ENCODE results near the gene BRAT1.

BRAT1 gene

DNA sequence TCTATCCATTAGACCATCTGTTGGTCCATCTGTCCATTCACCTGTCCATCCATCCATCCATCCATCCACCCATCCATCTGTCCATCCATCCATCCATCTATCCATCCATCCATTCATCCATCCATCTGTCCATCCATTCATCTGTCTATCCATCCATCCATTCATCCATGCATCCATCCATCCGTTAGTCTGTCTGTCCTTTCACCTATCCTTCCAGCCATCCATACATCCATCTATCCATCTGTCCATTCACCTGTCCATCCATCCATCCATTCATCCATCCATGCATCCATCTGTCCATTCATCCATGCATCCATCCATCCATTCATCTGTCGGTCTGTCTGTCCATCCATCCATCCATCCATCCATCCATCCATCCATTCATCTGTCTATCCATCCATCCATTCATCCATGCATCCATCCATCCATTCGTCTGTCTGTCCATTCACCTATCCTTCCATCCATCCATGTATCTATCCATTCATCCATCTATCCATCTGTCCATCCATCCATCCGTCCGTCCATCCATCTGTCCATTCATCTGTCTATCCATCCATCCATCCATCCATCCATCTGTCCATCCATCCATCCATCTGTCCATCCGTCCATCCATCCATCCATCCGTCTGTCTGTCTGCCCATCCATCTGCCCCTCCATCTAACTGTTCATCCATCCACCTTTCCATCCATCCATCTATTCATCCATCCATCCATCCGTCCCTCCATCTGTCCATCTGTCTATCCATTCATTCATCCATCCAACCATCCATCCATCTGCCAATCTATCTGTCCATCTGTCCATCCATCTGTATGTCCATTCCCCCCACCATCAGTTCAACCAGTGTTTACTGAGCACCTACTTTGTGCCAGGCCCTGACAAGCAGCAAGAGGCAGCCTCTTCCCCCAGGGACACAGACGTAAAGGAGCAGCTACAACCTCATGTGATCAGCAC lies 40.6 kb downstream of the BRAT1 start:
- in situ Hi-C loops (cut with HindIII; ENCODE audit: low sequenced_read_pairs), result loop anchor here (5.0 kb wide), 1 partner anchor 108 kb away; no protein-coding TSS in a partner anchor

DNA sequence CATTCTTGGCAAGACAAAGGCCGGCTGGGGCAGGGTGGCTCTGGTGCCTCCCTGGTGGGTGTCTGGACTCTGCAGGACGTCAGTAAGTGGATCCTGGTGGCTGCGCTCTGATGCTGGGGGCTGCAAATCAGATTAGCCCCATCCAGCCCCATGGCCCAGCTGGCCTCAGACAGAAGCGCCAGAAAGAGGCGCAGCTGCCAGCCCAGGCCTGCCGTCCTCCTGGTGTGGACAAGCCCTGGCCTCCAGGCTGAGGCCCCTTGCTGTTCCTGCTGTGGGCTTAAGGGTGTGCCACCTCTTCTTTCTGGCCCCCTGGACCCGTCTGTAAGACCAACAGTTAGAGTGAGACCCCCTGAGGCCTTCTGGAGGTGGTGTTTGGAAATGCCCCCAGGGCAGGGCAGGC lies 41.6 kb downstream of the BRAT1 start:
- in situ Hi-C loops (cut with HindIII; ENCODE audit: low sequenced_read_pairs), result no loop called here

DNA sequence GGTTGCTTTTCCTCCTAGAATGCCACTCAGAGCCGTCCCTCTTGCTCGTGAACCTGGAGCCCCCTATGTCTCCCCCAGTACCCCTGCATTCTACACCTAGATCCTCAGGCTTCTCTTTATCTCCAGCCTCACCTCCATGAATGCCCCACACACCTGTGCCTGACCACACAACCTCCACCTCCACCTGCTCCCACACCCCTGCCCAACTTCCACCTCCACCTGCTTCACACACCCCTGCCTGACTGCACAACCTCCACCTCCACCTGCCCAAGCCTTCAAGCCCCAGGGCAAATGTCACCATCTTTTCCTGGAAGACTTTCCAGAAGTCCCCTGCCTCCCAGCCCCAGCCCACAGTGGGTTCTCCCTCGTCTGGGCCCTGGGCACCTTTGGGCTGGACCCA lies 42.6 kb downstream of the BRAT1 start:
- in situ Hi-C loops (cut with HindIII; ENCODE audit: low sequenced_read_pairs), result no loop called here

DNA sequence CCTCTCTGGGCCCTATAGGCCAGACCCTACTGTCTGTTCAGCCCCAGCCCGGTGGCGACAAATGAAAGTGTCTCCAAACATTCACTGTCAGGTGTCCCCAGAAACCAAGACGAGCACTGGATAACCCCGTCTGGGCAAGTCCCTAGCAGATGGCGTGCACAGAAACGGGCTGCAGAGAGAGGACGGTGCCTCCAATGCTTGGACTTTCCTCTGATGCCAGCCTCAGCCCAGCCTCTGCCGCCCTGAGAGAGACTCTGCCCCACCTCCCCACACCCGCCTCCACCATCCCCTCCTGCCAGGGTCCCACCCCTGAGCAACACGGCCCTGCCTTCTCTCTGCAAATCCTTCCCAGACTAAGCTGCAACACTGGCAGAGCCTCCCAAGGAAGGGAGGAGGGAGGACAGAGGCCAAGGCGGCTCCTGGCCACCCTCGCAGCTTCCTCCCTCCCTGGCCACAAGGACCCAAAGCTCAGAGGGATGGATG lies 43.1 kb downstream of the BRAT1 start:
- in situ Hi-C loops (cut with HindIII; ENCODE audit: low sequenced_read_pairs), result no loop called here

DNA sequence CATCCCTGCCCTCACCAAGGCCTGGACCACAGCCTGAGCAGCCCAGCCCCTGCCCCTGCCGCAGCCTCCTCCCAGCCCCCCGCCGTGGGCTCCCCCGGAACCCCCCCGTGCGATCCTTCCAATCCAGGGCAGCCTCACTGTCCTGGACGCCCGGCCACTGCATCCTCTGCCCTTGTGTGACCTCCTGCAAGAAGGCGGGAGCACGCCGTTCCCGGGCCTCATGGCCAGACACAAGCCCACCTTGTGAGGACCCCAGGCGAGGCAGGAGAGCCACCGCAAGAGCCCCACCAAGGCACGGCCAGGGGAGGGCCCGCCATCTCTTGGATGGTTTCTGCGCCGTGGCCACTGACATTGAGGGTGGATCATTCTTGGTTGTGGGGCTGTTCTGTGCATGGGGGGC lies 43.6 kb downstream of the BRAT1 start:
- in situ Hi-C loops (cut with HindIII; ENCODE audit: low sequenced_read_pairs), result no loop called here

DNA sequence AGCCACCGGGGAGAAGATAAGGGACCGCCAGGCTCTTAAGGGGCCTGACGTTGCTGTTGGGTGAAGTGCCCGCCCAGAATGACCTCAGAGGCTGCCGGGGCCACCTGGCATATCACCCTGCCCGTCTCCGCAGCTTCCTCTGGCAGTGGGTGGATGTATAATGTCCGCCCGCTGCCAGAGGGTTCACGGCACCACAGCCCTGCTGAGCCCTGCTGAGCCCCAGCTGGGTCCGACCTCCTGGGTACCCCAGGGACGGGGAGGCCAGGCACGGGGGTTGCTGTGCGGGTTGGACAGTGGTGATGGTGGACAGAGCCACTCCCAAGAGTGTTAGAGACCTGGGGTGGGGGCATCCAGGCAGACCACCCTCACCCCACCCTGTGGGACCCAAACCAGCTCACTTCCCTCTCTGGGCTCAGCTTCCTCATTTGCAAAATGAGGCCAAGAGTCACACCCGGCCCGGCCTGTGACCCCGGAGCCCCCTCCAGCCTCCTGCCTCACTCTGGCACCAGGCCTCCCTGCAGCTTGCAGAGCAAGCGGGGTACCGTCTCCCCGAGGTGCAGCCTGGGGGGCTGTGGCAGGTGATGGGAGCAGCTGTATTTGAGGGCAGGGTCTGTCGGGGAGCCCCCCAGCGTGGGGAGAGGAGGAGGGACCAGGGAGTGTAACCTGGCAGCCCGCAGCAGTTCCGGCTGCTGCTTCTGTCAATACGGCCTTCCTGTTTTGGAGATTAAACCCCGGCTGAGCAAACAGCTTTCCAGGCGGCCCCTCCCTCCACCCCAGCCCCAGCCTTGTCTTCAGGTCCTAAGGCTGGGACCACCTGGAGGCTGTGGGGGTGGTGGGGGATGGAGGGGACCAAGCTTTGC lies 44.2 kb downstream of the BRAT1 start:
- in situ Hi-C loops (cut with HindIII; ENCODE audit: low sequenced_read_pairs), result no loop called here

GRCh38 chr7:2510130-2510776 lies 45.1 kb downstream of the BRAT1 start:
- in situ Hi-C loops (cut with HindIII; ENCODE audit: low sequenced_read_pairs), result no loop called here

DNA sequence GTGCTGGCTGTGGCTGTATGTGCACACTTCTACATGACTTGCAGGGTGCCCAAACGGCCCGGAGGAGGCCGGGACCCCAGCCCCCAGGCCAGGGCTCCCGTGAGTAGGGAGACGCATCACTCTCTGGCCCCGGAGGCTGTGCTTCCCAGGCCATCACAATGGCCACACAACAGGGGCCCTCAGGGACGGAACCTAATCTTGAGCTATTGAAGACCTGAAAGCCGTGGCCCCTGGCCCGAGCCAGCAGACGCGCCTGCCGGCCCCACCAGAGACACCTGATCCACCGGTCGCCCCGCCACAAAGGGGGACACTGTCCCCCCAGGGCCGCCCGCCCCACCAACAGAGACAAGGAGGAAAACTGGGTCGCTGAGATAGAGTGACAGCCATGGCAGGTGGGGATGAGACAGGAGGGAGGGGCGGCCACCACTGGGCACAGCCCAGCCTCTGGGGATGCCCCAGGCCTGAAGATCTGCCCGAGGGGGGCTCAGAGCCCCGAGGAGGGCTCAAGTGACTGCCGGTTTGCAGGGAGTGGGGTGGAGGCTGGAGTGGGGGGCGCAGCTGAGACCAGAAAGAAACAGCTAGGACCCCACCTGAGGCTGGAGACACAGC lies 45.9 kb downstream of the BRAT1 start:
- in situ Hi-C loops (cut with HindIII; ENCODE audit: low sequenced_read_pairs), result no loop called here

DNA sequence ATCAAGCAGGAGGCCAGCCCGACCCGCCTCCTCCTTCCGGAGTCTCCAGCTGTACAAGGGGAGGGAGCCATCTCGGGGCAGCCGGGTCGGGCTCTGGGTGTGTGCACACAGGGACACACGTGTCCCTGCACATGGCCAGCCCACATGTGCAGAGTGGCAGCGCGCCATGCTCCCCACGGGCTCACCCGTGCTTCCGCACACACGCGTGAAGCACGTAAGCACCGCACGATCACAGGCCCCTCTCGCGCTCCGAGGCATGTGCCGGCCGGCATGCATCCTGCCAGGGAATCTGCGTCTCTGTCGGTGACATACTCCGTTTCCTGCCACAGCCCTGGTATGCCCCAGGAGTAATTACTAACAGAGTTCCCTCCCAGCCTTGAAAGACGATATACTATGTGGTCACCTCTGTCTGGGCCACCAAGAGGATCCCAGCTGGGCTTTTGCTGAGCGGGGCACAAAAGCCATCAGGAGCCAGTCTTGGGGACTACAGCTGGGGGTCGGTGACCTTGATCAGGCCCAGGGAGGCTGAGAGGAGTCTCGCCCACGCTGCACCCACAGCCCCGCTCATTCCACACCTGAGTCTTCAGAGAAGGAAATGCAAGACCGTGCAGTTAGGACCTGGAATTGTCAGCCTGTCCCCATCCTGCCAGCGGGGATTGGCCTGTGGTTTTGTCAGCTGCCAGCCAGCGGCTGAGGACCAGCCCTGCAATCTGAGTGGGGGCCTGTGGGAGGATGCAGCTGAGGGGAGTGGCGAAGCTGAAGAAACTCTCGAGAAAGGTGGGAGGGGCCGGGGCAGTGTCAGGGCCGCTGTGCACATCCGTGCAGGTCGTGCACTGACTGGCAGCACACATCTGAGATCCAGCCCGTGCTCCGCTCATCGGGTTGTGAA lies 46.8 kb downstream of the BRAT1 start:
- in situ Hi-C loops (cut with HindIII; ENCODE audit: low sequenced_read_pairs), result no loop called here

- in situ Hi-C loops (cut with HindIII; ENCODE audit: low sequenced_read_pairs), result no loop called here
Observed at GRCh38 chr7:2507917-2508306, 47.4 kb downstream of the BRAT1 start.

- in situ Hi-C loops (cut with HindIII; ENCODE audit: low sequenced_read_pairs), result no loop called here
Observed at GRCh38 chr7:2507208-2507916, 48.0 kb downstream of the BRAT1 start.

DNA sequence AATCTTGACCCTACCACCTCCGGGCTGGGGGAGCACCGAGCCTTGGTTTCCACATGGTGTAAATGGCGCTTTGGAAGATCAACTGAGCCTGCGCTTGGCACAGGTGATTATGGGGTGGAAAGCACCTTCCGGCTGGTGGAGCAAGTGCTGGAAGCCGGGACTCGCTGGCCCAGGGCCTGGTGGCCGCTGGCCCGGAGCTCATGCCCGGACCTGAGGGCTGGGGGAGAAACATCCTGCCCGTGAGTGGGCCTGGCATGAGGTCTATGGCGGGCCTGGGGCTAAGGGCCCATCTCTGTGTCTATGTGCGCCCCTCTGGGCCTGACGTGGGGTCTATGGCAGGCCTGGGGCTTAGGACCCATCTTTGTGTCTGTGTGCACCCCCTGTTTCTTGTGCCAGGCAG lies 49.9 kb downstream of the BRAT1 start:
- in situ Hi-C loops (cut with HindIII; ENCODE audit: low sequenced_read_pairs), result no loop called here

GRCh38 chr7:2504889-2505375 lies 50.4 kb downstream of the BRAT1 start:
- in situ Hi-C loops (cut with HindIII; ENCODE audit: low sequenced_read_pairs), result no loop called here

GRCh38 chr7:2504128-2504888 lies 51.0 kb downstream of the BRAT1 start:
- in situ Hi-C loops (cut with HindIII; ENCODE audit: low sequenced_read_pairs), result no loop called here

- in situ Hi-C loops (cut with HindIII; ENCODE audit: low sequenced_read_pairs), result no loop called here
Observed at GRCh38 chr7:2503056-2503941, 52.0 kb downstream of the BRAT1 start.

- in situ Hi-C loops (cut with HindIII; ENCODE audit: low sequenced_read_pairs), result no loop called here
Observed at GRCh38 chr7:2502647-2502966, 52.7 kb downstream of the BRAT1 start.

- in situ Hi-C loops (cut with HindIII; ENCODE audit: low sequenced_read_pairs), result no loop called here
Observed at GRCh38 chr7:2501947-2502646, 53.2 kb downstream of the BRAT1 start.

All from endothelial cell of hepatic sinusoid (primary cell).